VCaP (cell line): ENCODE results near the gene CCT7.
A peak's percentile ranks its signal among the peaks of the same experiment; 100 is the strongest.

Experiments
- H3K27ac ChIP-seq: fragments of 450-650 bp; 2 replicates; pipeline ENCODE4 v1.5.1; 2017
- CTCF ChIP-seq: fragments of 450-650 bp; conservative IDR thresholded peaks from 2 replicates; pipeline ENCODE4 v1.5.1; 2017; ENCODE audit warnings: mild to moderate bottlenecking, moderate library complexity

The CCT7 gene

GRCh38 chr2:73252238-73253027 is 18.3 kb downstream of the CCT7 start:
- H3K27ac ChIP-seq, result peak overlapping the region; percentile 67; the same call in 1 of the 2 replicates

DNA sequence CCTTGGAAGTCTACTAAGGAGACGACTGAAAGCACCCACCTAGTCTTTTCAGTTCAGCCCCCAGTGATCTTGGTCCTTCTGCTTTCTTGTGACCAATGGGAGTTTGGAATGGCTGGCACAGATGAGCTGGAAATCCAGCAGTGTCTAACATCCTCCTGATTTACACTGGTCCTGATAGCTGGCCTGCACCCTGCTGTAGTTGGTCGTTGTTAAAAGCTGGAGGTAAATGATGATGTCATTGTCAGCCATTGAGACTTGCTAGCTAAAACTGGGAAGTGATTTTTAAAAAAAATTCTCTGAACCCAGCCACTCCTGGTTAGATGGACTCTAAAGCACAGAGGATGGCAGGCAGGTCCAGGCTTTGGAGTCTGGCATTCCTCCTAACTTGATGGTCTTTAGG is 19.3 kb downstream of the CCT7 start:
- TF ChIP-seq CTCF, result no peak
- peak overlapping the region; percentile 67 for H3K27ac ChIP-seq

More at GRCh38 chr2:73252238-73253027, 18.3 kb downstream of the CCT7 start:
- no peak for TF ChIP-seq CTCF

GRCh38 chr2:73253901-73254300 is 19.8 kb downstream of the CCT7 start:
- no peak for TF ChIP-seq CTCF
- H3K27ac ChIP-seq, result peak overlapping the region; percentile 67

GRCh38 chr2:73254343-73255006 is 20.4 kb downstream of the CCT7 start:
- H3K27ac ChIP-seq, result peak overlapping the region; percentile 67

DNA sequence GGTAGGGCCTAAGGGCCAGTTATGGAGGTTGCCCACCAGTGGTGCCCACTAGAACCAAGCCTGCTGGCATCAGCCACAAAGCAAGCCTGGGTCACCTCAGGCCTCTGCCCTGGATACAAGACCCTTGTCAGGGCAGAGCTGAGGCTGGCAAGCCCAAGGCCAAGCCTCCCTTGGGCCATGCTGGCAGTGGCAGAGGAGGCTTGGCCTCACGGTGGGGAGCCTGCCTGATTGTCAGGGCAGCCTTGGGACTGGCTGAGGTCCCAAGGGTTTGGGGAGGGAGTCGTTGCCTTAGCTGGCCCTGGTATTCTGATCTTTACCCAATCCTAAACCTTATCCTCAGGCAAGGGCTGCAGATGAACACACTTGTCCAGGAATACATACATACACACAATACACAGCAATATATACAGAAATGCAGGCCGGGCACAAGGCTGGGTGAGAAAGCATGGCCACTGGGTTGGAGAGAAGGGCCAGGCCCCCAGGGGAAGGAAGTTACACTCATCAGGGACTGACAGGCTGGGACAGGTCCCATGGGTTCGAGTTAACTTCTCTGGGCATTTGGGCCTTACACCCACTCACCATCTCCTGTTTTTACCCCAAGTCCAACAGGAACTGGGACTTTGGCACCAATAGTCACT is 21.0 kb downstream of the CCT7 start:
- TF ChIP-seq CTCF, result no peak
- H3K27ac ChIP-seq, result peak overlapping the region; percentile 67

More at GRCh38 chr2:73254343-73255006, 20.4 kb downstream of the CCT7 start:
- TF ChIP-seq CTCF, result no peak

DNA sequence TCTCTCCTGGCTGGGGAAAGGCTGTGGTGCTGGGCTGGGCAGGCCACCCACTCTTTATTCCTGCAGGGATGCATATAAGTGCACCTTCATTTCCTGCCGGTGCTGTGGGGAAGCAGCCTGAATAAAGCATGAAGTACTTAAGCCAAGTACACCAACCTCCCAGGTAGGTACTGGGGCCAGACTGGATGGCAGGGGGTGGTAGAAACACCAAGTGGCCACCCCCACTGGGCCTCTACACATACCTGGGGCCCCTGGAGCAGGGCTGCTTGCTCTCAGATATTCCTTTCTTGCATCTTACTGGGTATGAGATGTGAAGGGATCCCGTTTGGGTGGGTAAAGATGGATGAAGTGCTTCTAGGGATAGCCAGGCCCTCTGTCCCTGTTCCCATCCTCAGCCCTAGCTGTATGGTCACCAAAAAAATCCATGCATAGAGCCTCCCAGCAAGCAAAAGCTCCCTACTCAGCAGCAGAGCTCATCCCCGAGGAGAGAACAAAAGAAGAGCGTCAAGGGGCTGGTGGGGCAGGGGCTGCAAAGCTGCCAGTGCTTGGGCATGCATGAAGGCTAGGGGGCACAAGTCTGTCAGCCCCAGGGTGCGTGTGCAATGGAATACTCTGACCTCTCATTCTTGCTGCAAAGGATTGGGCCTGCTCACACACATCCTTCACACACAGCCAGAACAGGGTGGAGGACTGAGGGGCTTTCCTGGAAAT is 22.0 kb downstream of the CCT7 start:
- peak overlapping the region; percentile 67 for H3K27ac ChIP-seq
- no peak for TF ChIP-seq CTCF

DNA sequence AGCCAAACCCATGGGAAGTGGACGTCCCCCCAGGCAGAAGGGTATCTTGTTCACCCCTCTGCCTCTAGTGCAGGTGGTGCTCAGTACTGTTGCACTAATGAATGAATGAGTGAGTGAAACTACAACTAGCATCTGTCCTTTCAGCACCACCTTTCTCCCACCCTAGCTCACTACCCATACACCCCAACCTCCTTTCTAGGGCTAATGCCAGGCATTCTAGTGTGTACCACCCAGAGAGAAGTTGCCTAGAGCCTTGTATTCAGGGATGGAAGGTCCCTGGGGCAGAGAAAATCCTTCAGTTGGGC is 22.5 kb downstream of the CCT7 start:
- no peak for TF ChIP-seq CTCF
- no peak overlapping the region for H3K27ac ChIP-seq
